ENCODE measurements around the gene IBA57. TPM values are rescaled to one million over a fixed set of nuclear protein-coding genes. Genes with fewer than 3 reads are reported as not detected.

The IBA57 gene
- total and polyA plus RNA-seq, 2 of the 8 experiments (the other 6 are each of a cell fraction or from before 2014, with no cell fraction given) = 2.6 to 5.9 TPM

GRCh38 chr1:228226956-228227791 is 61.6 kb downstream of the IBA57 start:
- Histone ChIP-seq H2AFZ (ENCODE audit: low read length) (no peak overlapping the region), H3K18ac (ENCODE audit: extremely low read depth, low read length) (no peak overlapping the region), H2BK15ac (ENCODE audit: low read length) (no peak overlapping the region), H2AK5ac (ENCODE audit: low read depth, low read length) (no peak overlapping the region), H3K23me2 (ENCODE audit: low read depth, low read length) (no peaks in the 10 kb centered on the region; the same call in 1 of the 2 replicates), H3K4ac (replicated peaks; ENCODE audit: insufficient read length, low read depth, low read length) (no peak overlapping the region), H2BK120ac (replicated peaks; ENCODE audit: low read depth, low read length) (no peak overlapping the region), H2BK20ac (ENCODE audit: low read length) (no peak overlapping the region), H3K14ac (ENCODE audit: insufficient read length) (no peak overlapping the region), H3K9ac (replicated peaks in 1 of 4; ENCODE audit: extremely low read depth in 1 of 4, low read depth in 3 of 4, low read length in 3 of 4) (no peak overlapping the region), H3K79me2 (ENCODE audit: control insufficient read depth in 1 of 2, insufficient read depth in 2 of 2, low read length in 2 of 2) (no peaks in the 10 kb centered on the region), H3K56ac (replicated peaks; ENCODE audit: insufficient read length, low read depth, low read length) (no peak overlapping the region), H4K5ac (ENCODE audit: insufficient read length, low read depth, low read length) (no peak overlapping the region), H2BK12ac (ENCODE audit: low read depth, low read length) (no peak overlapping the region), H2BK5ac (ENCODE audit: low read depth, low read length) (no peak overlapping the region), H3K27ac (ENCODE audit: low read depth, low read length) (no peak overlapping the region), H3K79me1 (ENCODE audit: low read depth, low read length) (peaks cover 6% of the 10 kb centered on the region), H3K23ac (ENCODE audit: insufficient read length) (no peak overlapping the region), H3K9me3 (ENCODE audit: insufficient read depth in 2 of 2, low read depth in 1 of 2, low read length in 1 of 2) (peaks cover 0 to 3% of the 10 kb centered on the region in 2 experiments; a peak in 1 of 4 replicates), H4K91ac (replicated peaks; ENCODE audit: insufficient read length, low read length) (no peak overlapping the region), H4K8ac (ENCODE audit: extremely low read depth, insufficient read depth, low read length) (no peak overlapping the region), H3K4me3 (ENCODE audit: extremely low read depth in 1 of 4, insufficient read depth in 2 of 4, low read depth in 3 of 4, low read length in 4 of 4) (no peak overlapping the region), H3K4me2 (ENCODE audit: insufficient read depth in 1 of 2, low read depth in 2 of 2, low read length in 2 of 2) (no peak overlapping the region), H3K36me3 (ENCODE audit: control insufficient read depth in 2 of 4, insufficient read depth in 4 of 4, low read length in 3 of 4) (peaks cover 13 to 40% (median 22%) of the 10 kb centered on the region in 4 experiments), H4K20me1 (replicated peaks in 1 of 2; ENCODE audit: control insufficient read depth in 1 of 2, insufficient read depth in 2 of 2, low read length in 2 of 2) (peaks cover 0 to 9% of the 10 kb centered on the region in 2 experiments), H3K4me1 (replicated peaks in 1 of 4; ENCODE audit: control insufficient read depth in 3 of 4, insufficient read depth in 4 of 4, low read length in 3 of 4) (no peaks in the 10 kb centered on the region), H3K27me3 (replicated peaks in 1 of 4; ENCODE audit: control insufficient read depth in 3 of 4, extremely low read depth in 1 of 4, insufficient read depth in 3 of 4, low read length in 3 of 4) (no peaks in the 10 kb centered on the region)
- POLR2A ChIA-PET (ENCODE audit: partially characterized antibody) = interaction anchor here (0.6 kb wide), 1 partner anchor 262 kb away, joined by 3 read pairs; no protein-coding TSS in a partner anchor
- DNase-seq (ENCODE audit: low read depth in 1 of 2, low spot score in 2 of 2) = peak in 1 of 2 experiments; percentile 32
- no peak for TF ChIP-seq BCL11A (IDR thresholded peaks at IDR 0.05; ENCODE audit: low read depth in 2 of 2, low read length in 2 of 2)
- TF ChIP-seq CTCF (IDR thresholded peaks at IDR 0.05; ENCODE audit: control extremely low read depth in 1 of 3, insufficient read depth in 1 of 3, low read depth in 1 of 3, low read length in 3 of 3) = peak in 2 of 3 experiments; percentile 8 to 19; a peak in 1 of 4 replicates
- TF ChIP-seq EGR1 (IDR thresholded peaks at IDR 0.05; ENCODE audit: borderline replicate concordance, low read depth, low read length) = no peak
- TF ChIP-seq CBX8 (IDR thresholded peaks at IDR 0.05; ENCODE audit: borderline replicate concordance, low read depth, low read length) = no peak
- CTCF ChIA-PET (ENCODE audit: partially characterized antibody) = interaction anchor here (0.6 to 1.4 kb wide), 11 partner anchors 10 to 115 kb away, joined by 3 to 5 read pairs (median 3); no protein-coding TSS in a partner anchor
- 82% methylated on average over 9 of the region's 10 CpGs; no CpG with 5 or more reads in 1 of the 2 experiments for WGBS, 2 experiments (ENCODE audit: extremely low coverage in 1 of 2, insufficient coverage in 1 of 2, insufficient read length in 1 of 2, insufficient replicate concordance in 2 of 2, low coverage in 1 of 2, low lambda C conversion rate in 2 of 2, missing lambda C conversion rate in 1 of 2)
- no peak for FAIRE-seq
